Testis (tissue), 3 donors: ENCODE data around the gene ENPP6. TPM values are rescaled to one million over a fixed set of nuclear protein-coding genes. Genes with fewer than 3 reads are reported as not detected.

Experiments used
- DNase-seq: peaks from one replicate; pipeline ENCODE4 v3.0.0-alpha.2; 2019
- H3K27ac ChIP-seq, 2 donors: fragments of 200-600 bp; sonication (generic); one replicate each; pipeline ENCODE4 v1.5.1; 2019
- H3K27me3 ChIP-seq: fragments of 200-600 bp; sonication (generic); one replicate; pipeline ENCODE4 v1.5.1; 2019
- H3K36me3 ChIP-seq: fragments of 200-600 bp; sonication (generic); one replicate; pipeline ENCODE4 v1.5.1; 2017; ENCODE audit warnings: low read depth; ENCODE audit errors: missing control alignments
- H3K4me1 ChIP-seq: fragments of 200-600 bp; sonication (generic); one replicate; pipeline ENCODE4 v1.5.1; 2019
- H3K4me3 ChIP-seq, 2 donors: fragments of 200-600 bp; sonication (generic); one replicate each; pipeline ENCODE4 v1.5.1; 2017 to 2019
- H3K9me3 ChIP-seq: fragments of 200-600 bp; sonication (generic); one replicate; pipeline ENCODE4 v1.5.1; 2017
- CTCF ChIP-seq, 3 experiments: fragments of 450-650 bp in 2 of 3; fragments of 200-600 bp in 1 of 3; sonication (generic) in 1 of 3; IDR thresholded peaks; one replicate each; pipeline ENCODE4 v1.5.1; 2016 to 2019; ENCODE audit warnings: antibody characterized with exemption in 3 of 3, mild to moderate bottlenecking in 2 of 3, moderate library complexity in 1 of 3
- POLR2A ChIP-seq: fragments of 450-650 bp; IDR thresholded peaks from one replicate; pipeline ENCODE4 v1.6.1; 2017; ENCODE audit warnings: antibody characterized with exemption, mild to moderate bottlenecking, moderate library complexity
- WGBS, 2 donors: methylation state at CpG; one replicate each; pipeline ENCODE4 v1.1.5; 2018; 5-methylcytosine and 5-hydroxymethylcytosine counted together
- intact Hi-C: fragments of 100-400 bp; cut with DNase I; formaldehyde crosslinking; loops from one replicate; pipeline ENCODE4 v1.15.1; 2023; ENCODE audit warnings: low total_unique reads
- polyA plus RNA-seq: library from polyadenylated mRNA; stranded (reverse); fragments of 350-450 nt; fragmentation: Illumina TruSeq; extraction: RNeasy Lipid Tissue Mini Kit (QIAGEN cat#74804); gene quantifications from one replicate; pipeline ENCODE4 v1.2.3, GENCODE V29; 2014; ENCODE audit warnings: low read depth, low replicate concordance; ENCODE audit not compliant: insufficient read depth
- total RNA-seq, 2 donors: library from RNA; depleted of rRNA; stranded (reverse); fragments of >200 nt; gene quantifications; one replicate each; pipeline ENCODE4 v1.2.3, GENCODE V29; 2016

ENPP6 gene
- total and polyA plus RNA-seq, 3 donors from 2014 or later, result 2.0 to 4.9 (median 3.5) TPM

- WGBS, 2 donors, result 49 to 55% methylated on average over 8 of the region's 8 CpGs
- DNase-seq, result peak; percentile 32
- intact Hi-C loops, result no loop called here
- Histone ChIP-seq H3K27ac (peak overlapping the region in 1 of 2 donors; percentile 26), H3K4me1 (peaks cover 6% of the 10 kb centered on the region), H3K9me3 (no peaks in the 10 kb centered on the region), H3K4me3 (no peak overlapping the region), H3K27me3 (no peaks in the 10 kb centered on the region), H3K36me3 (no peaks in the 10 kb centered on the region)
- TF ChIP-seq CTCF (IDR thresholded peaks at IDR 0.05) (no peak), POLR2A (no peak)
Measured at GRCh38 chr4:184094532-184095159, 123.0 kb downstream of the ENPP6 start.

GRCh38 chr4:184091986-184092385, 125.7 kb downstream of the ENPP6 start:
- no peak for DNase-seq
- H3K4me3 ChIP-seq, result no peak overlapping the region
- no peak overlapping the region for H3K27ac ChIP-seq
- H3K9me3 ChIP-seq, result no peaks in the 10 kb centered on the region
- no peaks in the 10 kb centered on the region for H3K36me3 ChIP-seq
- intact Hi-C loops, result no loop called here
- H3K4me1 ChIP-seq, result peaks cover 6% of the 10 kb centered on the region
- TF ChIP-seq CTCF (IDR thresholded peaks at IDR 0.05), result no peak
- TF ChIP-seq POLR2A, result no peak
- no peaks in the 10 kb centered on the region for H3K27me3 ChIP-seq
- WGBS, 2 donors, result 86 to 92% methylated on average over 9 of the region's 9 CpGs

- WGBS, 2 donors, result 83 to 92% methylated on average over 3 of the region's 3 CpGs
- no peak for TF ChIP-seq POLR2A
- no peak for TF ChIP-seq CTCF (IDR thresholded peaks at IDR 0.05)
- Histone ChIP-seq H3K9me3 (no peaks in the 10 kb centered on the region), H3K27me3 (no peaks in the 10 kb centered on the region), H3K27ac (no peak overlapping the region), H3K36me3 (no peaks in the 10 kb centered on the region), H3K4me3 (no peak overlapping the region), H3K4me1 (no peaks in the 10 kb centered on the region)
- DNase-seq, result no peak
- intact Hi-C loops, result no loop called here
Measured at GRCh38 chr4:184090571-184090970, 127.1 kb downstream of the ENPP6 start.

- WGBS, 2 donors, result 68 to 69% methylated on average over 8 of the region's 8 CpGs
- intact Hi-C loops, result no loop called here
- no peaks in the 10 kb centered on the region for H3K9me3 ChIP-seq
Measured at GRCh38 chr4:184080674-184081073, 137.0 kb downstream of the ENPP6 start.

More at GRCh38 chr4:184080674-184081073, 137.0 kb downstream of the ENPP6 start:
- TF ChIP-seq CTCF (IDR thresholded peaks at IDR 0.05) (no peak), POLR2A (no peak)
- DNase-seq, result no peak
- no peaks in the 10 kb centered on the region for H3K27me3 ChIP-seq
- no peaks in the 10 kb centered on the region for H3K36me3 ChIP-seq
- no peaks in the 10 kb centered on the region for H3K4me1 ChIP-seq
- no peak overlapping the region for H3K4me3 ChIP-seq
- no peak overlapping the region for H3K27ac ChIP-seq
